ENCODE data around the gene TOP3A.

- TF ChIP-seq CTCF (IDR thresholded peaks at IDR 0.05) = no peak
- no peak for TF ChIP-seq POLR2A (IDR thresholded peaks at IDR 0.05)
- TF ChIP-seq EP300 (IDR thresholded peaks at IDR 0.05; ENCODE audit: low read depth) = no peak
These were observed 79.9 kb downstream of the TOP3A start for GRCh38 chr17:18234853-18235380.

Measured in transverse colon (tissue), 3 donors.